HepG2 (cell line): ENCODE measurements around the gene ENTPD2. TPM values are rescaled to one million over a fixed set of nuclear protein-coding genes. Genes with fewer than 3 reads are reported as not detected.

ENCODE experiments used
- ATF7 ChIP-seq, 2 experiments: fragments of 450-650 bp in 1 of 2; sonication (generic) in 1 of 2; formaldehyde crosslinking in 1 of 2; IDR thresholded peaks; 2 replicates each; pipeline versions ENCODE4 v1.4.0 to v1.6.1; 2016 to 2020; ENCODE audit warnings: antibody characterized with exemption in 1 of 2, mild to moderate bottlenecking in 1 of 2, missing genetic modification reagents in 1 of 2
- BORCS8-MEF2B ChIP-seq: sonication (generic); formaldehyde crosslinking; IDR thresholded peaks from 2 replicates; pipeline ENCODE4 v1.8.0; 2022; ENCODE audit warnings: mild to moderate bottlenecking, missing genetic modification reagents
- BRD4 ChIP-seq: sonication (generic); formaldehyde crosslinking; IDR thresholded peaks from 2 replicates; pipeline ENCODE4 v1.4.0; 2020; ENCODE audit warnings: missing genetic modification reagents
- KLF15 ChIP-seq: sonication (generic); formaldehyde crosslinking; IDR thresholded peaks from 2 replicates; pipeline ENCODE4 v1.8.1; 2023; ENCODE audit warnings: borderline replicate concordance, mild to moderate bottlenecking, inconsistent platforms, missing genetic modification reagents, mixed read lengths
- NCOA5 ChIP-seq: sonication (generic); formaldehyde crosslinking; IDR thresholded peaks from 2 replicates; pipeline ENCODE4 v1.4.0; 2020; ENCODE audit warnings: missing genetic modification reagents
- NONO ChIP-seq, 2 experiments: fragments of 450-650 bp in 1 of 2; sonication (generic) in 1 of 2; formaldehyde crosslinking in 1 of 2; IDR thresholded peaks in 1 of 2; conservative IDR thresholded peaks in 1 of 2; 2 replicates each; pipeline versions ENCODE4 v1.6.1 to v1.8.0; 2017 to 2022; ENCODE audit warnings: mild to moderate bottlenecking in 1 of 2, missing genetic modification reagents in 1 of 2, moderate library complexity in 1 of 2
- PHF5A ChIP-seq: IDR thresholded peaks from one replicate; pipeline ENCODE4 v1.6.1; 2018; ENCODE audit warnings: low read depth, missing genetic modification reagents; ENCODE audit not compliant: unreplicated experiment
- PPARG ChIP-seq: conservative IDR thresholded peaks from 2 replicates; pipeline ENCODE4 v1.6.1; 2016; ENCODE audit warnings: missing biosample characterization, missing genetic modification reagents
- RXRB ChIP-seq: IDR thresholded peaks from 2 replicates; pipeline ENCODE4 v1.6.1; 2016; ENCODE audit warnings: borderline replicate concordance, missing genetic modification reagents, missing compliant biosample characterization
- TCF7L2 ChIP-seq: IDR thresholded peaks from 2 replicates; pipeline ENCODE4 v1.6.1; 2011; ENCODE audit warnings: mild to moderate bottlenecking, low read depth, low read length, moderate library complexity
- WIZ ChIP-seq: sonication (generic); formaldehyde crosslinking; IDR thresholded peaks from 2 replicates; pipeline ENCODE4 v1.5.1; 2020; ENCODE audit warnings: mild to moderate bottlenecking, missing genetic modification reagents
- ZC3H4 ChIP-seq: sonication (generic); formaldehyde crosslinking; IDR thresholded peaks from 2 replicates; pipeline ENCODE4 v1.4.0; 2020; ENCODE audit warnings: missing genetic modification reagents, borderline replicate concordance
- polyA plus RNA-seq, 8 experiments: library from polyadenylated mRNA; depleted of rRNA in 3 of 8; stranded (reverse) in 7 of 8; unstranded in 1 of 8; fragments of >200 nt; fragmentation: Illumina TruSeq in 4 of 8; extraction: Trizol in 4 of 8; gene quantifications; 2 replicates each; pipeline versions ENCODE4 v1.2.1 to v1.2.3, GENCODE V29; 2011 to 2016; ENCODE audit warnings: low read depth in 4 of 8, missing spikeins in 1 of 8, mixed read lengths in 1 of 8; ENCODE audit not compliant: insufficient read depth in 1 of 8
- total RNA-seq, 5 experiments: library from RNA; depleted of rRNA; stranded (reverse); fragments of >200 nt; fragmentation: Illumina TruSeq; extraction: Trizol; gene quantifications; 2 replicates each; pipeline ENCODE4 v1.2.3, GENCODE V29; 2016; ENCODE audit warnings: low read depth in 1 of 5
- TF ChIP-seq, protein P1 (sequence below): sonication (generic); formaldehyde crosslinking; IDR thresholded peaks from 2 replicates; pipeline ENCODE4 v1.5.1; 2020; ENCODE audit warnings: mild to moderate bottlenecking, missing genetic modification reagents, moderate library complexity
- TF ChIP-seq, protein P2 (sequence below): sonication (generic); IDR thresholded peaks from 2 replicates; pipeline ENCODE4 v1.6.1; 2016; ENCODE audit warnings: low read depth, borderline replicate concordance
- TF ChIP-seq, protein P3 (sequence below): sonication (generic); formaldehyde crosslinking; IDR thresholded peaks from 2 replicates; pipeline ENCODE4 v1.5.0; 2020; ENCODE audit warnings: mild to moderate bottlenecking, missing genetic modification reagents
- TF ChIP-seq, protein P4 (sequence below): sonication (generic); formaldehyde crosslinking; conservative IDR thresholded peaks from 2 replicates; pipeline ENCODE4 v1.8.0; 2022; ENCODE audit warnings: missing genetic modification reagents

The ENTPD2 gene
- total and polyA plus RNA-seq, 2 of the 13 experiments (the other 11 are each of a cell fraction or from before 2014, with no cell fraction given): 0.95 to 3.2 TPM

DNA sequence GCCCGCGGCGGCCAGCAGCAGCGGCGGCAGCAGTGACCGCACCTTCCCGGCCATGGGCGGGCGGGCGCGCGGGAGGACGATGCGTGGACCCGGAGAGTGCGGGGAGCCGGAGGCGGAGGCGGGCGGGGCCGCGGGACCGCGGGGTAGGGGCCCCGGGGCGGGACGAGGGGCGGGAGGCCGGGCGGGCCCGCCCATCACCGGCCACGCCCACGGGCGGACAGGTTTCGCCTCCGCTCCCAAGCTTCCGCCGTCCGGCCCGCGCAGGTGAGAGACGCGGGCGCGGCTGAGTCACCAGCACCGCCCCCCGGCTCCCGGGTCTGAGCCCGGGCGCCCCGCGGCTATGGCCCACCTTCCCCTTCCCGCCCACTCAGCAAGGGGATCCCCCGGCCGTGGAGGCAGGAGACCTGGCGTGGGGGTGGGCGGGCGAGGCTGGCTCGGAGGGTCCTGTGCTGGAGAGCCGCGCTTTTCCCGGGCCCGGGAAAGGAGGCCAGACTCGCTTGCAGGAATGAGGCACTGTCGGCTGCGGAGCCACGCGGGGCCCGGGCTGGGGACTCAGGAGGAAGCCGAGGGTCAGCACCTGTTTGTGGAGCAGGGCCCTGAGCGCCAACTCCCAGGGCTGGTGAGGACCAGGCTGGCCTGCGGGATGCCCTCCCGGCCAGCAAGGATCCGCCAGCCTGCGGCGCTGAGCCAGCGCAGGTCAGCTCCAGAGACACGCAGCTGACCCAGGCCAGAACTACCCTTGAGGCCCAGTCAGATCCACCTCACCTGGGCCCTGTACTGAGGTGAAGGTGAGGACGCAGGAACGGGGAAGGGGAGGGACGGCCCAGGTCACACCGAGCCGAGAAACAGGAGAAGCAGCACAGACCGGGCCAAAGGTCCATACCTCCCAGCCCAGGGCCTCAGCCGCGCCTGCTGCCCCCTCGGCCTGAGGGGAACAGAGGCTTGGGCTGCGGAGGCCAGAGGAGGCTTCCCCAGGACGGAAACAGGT, at the start of gene ENTPD2 (continued):
- TF ChIP-seq ZC3H4 (peak; percentile 40; the same call in 1 of the 2 replicates), NONO (IDR thresholded peaks at IDR 0.05) (no peak), NONO (CRISPR knock-in tag; conservative IDR thresholded peaks at IDR 0.05) (no peak; the same call in 1 of the 2 replicates), BRD4 (CRISPR knock-in tag) (no peak; the same call in none of the 2 replicates), KLF15 (no peak), WIZ (CRISPR knock-in tag) (peak; percentile 54; the same call in 1 of the 2 replicates), ATF7 (IDR thresholded peaks at IDR 0.05) (no peak), ATF7 (CRISPR knock-in tag; IDR thresholded peaks at IDR 0.05) (no peak), PPARG (CRISPR knock-in tag) (peak; percentile 42; the same call in 1 of the 2 replicates), TCF7L2 (no peak), PHF5A (no peak), RXRB (CRISPR knock-in tag) (0 out of 2 replicates have a peak, but pooled peaks have one; percentile 17), BORCS8-MEF2B (CRISPR knock-in tag) (0 out of 2 replicates have a peak, but pooled peaks have one; percentile 7), NCOA5 (no peak)
- TF ChIP-seq, protein P1, sequence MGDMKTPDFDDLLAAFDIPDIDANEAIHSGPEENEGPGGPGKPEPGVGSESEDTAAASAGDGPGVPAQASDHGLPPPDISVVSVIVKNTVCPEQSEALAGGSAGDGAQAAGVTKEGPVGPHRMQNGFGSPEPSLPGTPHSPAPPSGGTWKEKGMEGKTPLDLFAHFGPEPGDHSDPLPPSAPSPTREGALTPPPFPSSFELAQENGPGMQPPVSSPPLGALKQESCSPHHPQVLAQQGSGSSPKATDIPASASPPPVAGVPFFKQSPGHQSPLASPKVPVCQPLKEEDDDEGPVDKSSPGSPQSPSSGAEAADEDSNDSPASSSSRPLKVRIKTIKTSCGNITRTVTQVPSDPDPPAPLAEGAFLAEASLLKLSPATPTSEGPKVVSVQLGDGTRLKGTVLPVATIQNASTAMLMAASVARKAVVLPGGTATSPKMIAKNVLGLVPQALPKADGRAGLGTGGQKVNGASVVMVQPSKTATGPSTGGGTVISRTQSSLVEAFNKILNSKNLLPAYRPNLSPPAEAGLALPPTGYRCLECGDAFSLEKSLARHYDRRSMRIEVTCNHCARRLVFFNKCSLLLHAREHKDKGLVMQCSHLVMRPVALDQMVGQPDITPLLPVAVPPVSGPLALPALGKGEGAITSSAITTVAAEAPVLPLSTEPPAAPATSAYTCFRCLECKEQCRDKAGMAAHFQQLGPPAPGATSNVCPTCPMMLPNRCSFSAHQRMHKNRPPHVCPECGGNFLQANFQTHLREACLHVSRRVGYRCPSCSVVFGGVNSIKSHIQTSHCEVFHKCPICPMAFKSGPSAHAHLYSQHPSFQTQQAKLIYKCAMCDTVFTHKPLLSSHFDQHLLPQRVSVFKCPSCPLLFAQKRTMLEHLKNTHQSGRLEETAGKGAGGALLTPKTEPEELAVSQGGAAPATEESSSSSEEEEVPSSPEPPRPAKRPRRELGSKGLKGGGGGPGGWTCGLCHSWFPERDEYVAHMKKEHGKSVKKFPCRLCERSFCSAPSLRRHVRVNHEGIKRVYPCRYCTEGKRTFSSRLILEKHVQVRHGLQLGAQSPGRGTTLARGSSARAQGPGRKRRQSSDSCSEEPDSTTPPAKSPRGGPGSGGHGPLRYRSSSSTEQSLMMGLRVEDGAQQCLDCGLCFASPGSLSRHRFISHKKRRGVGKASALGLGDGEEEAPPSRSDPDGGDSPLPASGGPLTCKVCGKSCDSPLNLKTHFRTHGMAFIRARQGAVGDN (CRISPR knock-in tag): peak; percentile 37
- TF ChIP-seq, protein P2, sequence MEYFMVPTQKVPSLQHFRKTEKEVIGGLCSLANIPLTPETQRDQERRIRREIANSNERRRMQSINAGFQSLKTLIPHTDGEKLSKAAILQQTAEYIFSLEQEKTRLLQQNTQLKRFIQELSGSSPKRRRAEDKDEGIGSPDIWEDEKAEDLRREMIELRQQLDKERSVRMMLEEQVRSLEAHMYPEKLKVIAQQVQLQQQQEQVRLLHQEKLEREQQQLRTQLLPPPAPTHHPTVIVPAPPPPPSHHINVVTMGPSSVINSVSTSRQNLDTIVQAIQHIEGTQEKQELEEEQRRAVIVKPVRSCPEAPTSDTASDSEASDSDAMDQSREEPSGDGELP: no peak; the same call in 1 of the 2 replicates
- TF ChIP-seq, protein P3, sequence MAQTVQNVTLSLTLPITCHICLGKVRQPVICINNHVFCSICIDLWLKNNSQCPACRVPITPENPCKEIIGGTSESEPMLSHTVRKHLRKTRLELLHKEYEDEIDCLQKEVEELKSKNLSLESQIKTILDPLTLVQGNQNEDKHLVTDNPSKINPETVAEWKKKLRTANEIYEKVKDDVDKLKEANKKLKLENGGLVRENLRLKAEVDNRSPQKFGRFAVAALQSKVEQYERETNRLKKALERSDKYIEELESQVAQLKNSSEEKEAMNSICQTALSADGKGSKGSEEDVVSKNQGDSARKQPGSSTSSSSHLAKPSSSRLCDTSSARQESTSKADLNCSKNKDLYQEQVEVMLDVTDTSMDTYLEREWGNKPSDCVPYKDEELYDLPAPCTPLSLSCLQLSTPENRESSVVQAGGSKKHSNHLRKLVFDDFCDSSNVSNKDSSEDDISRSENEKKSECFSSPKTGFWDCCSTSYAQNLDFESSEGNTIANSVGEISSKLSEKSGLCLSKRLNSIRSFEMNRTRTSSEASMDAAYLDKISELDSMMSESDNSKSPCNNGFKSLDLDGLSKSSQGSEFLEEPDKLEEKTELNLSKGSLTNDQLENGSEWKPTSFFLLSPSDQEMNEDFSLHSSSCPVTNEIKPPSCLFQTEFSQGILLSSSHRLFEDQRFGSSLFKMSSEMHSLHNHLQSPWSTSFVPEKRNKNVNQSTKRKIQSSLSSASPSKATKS (CRISPR knock-in tag): no peak
- TF ChIP-seq, protein P4, sequence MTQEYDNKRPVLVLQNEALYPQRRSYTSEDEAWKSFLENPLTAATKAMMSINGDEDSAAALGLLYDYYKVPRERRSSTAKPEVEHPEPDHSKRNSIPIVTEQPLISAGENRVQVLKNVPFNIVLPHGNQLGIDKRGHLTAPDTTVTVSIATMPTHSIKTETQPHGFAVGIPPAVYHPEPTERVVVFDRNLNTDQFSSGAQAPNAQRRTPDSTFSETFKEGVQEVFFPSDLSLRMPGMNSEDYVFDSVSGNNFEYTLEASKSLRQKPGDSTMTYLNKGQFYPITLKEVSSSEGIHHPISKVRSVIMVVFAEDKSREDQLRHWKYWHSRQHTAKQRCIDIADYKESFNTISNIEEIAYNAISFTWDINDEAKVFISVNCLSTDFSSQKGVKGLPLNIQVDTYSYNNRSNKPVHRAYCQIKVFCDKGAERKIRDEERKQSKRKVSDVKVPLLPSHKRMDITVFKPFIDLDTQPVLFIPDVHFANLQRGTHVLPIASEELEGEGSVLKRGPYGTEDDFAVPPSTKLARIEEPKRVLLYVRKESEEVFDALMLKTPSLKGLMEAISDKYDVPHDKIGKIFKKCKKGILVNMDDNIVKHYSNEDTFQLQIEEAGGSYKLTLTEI (CRISPR knock-in tag): no peak
